DMS53 treated with DMSO at 0.1 percent for 48 hours (cell line): ENCODE results near the gene NAT8L.

Source experiments
- DNase-seq: peaks from one replicate; lab custom pipeline; 2025; ENCODE audit not compliant: unreplicated experiment; lab: John Stamatoyannopoulos, UW

The NAT8L gene

GRCh38 chr4:2091990-2092668 is 33.0 kb downstream of the NAT8L start:
- no peak for DNase-seq

- no peak for DNase-seq
These were observed 33.5 kb downstream of the NAT8L start for GRCh38 chr4:2092669-2093053.

DNA sequence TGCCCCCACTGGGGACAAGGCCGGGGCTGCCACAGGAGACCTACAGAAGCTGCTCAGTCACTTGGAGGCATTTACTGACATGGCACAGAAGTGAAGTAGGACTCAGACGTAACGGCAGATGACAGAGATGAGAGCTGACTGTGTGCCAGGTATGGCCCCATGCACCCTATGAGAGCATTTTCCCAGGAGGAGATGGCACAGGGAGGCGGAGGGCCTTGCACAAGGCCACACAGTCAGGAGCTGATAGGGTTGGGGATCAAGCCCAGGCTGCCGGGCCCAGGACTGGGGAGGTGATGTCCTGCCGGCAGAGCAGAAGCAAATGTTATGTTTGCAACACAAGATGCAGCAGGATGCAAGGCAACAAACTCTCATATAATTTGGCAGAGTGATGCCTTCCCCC is 34.1 kb downstream of the NAT8L start:
- no peak for DNase-seq

GRCh38 chr4:2094545-2094944 is 35.4 kb downstream of the NAT8L start:
- no peak for DNase-seq

GRCh38 chr4:2095236-2096072 is 36.3 kb downstream of the NAT8L start:
- no peak for DNase-seq

DNA sequence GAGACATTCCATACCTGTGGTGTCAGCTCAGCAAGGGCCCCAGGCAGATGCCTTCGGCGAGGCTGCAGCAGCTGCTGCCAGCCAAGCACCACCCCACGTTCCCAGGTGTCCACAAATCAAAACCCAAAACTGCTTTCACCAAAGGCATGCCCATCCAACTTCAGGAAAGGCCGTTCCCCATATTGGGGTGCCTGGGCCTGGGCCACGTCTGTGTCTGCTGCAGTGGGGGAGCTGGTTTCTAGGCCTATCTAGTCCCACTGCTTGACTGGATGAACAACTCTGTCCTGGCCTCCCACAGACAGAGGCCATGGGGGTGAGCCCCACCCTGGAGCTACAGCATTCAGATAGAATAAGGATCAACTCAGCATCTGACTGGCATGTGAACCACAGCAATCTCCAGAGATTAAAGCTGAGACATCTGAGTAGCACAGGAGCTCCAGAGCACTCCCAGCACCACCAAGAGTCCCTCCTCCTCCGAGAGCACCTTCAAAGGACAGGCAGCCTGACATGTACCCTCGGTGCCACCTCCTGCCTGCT is 37.0 kb downstream of the NAT8L start:
- no peak for DNase-seq

DNA sequence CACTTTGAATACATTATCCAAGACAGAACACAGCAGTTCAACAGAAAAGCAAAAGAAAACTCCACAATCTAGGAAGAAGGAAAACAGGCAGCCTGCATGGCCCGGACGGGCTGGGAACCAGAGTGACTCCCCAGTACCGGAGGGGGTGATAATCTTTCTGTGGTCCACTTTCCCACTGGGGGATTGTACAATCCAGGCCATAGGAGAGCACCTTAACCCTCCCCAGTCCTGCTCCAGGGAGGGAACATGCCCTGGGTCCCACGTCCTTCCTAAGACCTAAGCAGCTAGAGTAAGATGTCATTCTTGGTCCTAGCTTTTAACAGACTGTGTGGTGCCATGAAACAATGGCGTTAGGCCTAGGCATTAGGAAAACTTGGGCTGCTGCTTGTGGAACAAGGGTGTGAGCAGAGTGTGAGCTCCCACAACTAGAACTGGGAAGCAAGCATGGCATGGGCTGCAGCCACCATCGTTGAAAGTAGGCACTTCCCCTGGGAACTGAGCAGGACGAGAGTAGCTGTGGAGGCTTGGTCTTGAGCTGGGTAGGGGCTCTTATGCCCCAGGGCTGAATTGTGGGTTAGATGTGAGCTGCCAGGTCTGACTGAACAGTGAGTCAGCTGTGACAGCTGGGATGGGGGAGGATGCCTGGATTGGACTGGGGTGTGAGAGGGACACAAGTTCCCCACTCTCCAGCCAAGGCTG is 42.4 kb downstream of the NAT8L start:
- DNase-seq, result no peak

- no peak for DNase-seq
These were observed 43.1 kb downstream of the NAT8L start for GRCh38 chr4:2102045-2102883.

DNA sequence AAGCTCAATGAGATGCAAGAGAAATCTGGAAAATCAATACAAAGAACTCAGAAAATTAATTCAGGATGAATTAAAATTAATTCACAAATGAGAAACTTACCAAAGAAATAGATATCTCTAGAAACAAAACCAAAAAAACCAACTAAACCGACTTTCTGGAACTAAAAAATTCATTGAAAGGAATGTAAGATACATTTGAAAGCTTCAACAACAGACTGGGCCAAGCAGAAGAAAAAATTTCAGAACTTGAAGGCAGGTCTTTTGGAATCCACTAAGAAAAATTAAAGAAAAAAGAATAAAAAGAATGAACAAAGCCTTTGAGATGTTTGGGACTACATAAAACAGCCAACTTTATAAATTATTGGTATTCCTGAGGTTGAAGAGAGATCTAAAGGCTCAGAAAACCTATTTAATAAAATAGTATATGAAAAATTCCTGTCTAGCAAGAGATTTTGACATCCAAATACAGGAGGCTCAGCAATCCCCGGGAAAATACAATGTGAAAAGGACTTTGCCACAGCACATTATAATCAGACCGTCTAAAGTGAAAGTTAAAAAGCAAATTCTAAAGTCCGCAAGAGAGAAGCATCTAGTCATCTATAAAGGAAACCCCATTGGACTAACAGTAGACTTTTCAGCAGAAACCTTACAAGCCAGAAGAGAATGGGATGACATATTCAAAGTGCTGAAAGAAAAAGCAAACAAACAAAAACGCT is 44.2 kb downstream of the NAT8L start:
- DNase-seq, result no peak

DNA sequence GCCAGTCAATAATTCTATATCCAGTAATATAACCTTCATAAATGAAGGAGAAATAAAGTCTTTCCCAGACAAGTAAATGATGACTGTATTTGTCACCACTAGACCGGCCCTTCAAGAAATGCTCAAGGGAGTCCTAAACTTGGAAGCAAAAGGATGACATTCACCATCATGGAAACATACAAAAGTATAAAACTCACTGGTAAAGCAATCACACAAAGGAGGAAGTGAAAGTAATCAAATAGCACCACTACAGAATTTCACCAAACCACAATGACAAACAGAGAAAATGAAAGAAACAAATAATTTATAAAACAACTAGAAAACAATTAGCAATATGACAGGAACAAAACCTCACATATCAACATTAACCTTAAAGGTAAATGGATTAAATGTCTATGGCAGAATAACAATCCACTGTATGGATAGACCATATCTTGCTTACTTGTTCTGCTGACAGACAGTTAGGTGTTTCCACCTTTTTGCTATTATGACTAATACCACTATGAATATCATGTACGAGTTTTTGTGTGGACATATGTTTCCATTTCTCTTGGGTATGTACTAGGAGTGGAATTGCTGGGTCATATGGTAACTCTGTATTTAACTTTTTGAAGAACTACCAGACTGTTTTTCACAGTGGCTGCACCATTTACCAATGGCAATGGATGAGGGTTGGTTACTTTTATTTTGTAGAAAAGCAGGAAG is 44.9 kb downstream of the NAT8L start:
- DNase-seq, result no peak

GRCh38 chr4:2104556-2105345 is 45.6 kb downstream of the NAT8L start:
- no peak for DNase-seq

DNA sequence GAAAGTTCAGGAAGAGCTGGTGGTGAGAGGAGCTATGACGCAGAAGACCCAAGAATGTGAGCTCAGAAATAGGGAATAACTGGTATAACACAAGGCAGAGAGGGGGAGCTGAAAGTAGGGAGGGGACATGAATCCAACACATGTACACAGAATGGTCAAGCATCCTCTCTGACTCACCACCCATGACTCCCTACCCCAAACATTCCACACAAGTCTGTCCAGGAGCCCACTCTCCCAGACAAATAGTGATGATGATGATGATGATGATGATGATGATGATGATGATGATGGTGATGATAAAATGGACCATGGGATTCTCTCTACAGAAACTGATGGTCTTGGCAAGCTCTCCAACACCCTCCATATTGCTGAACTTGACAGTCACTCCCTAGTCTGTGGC is 46.4 kb downstream of the NAT8L start:
- no peak for DNase-seq

DNA sequence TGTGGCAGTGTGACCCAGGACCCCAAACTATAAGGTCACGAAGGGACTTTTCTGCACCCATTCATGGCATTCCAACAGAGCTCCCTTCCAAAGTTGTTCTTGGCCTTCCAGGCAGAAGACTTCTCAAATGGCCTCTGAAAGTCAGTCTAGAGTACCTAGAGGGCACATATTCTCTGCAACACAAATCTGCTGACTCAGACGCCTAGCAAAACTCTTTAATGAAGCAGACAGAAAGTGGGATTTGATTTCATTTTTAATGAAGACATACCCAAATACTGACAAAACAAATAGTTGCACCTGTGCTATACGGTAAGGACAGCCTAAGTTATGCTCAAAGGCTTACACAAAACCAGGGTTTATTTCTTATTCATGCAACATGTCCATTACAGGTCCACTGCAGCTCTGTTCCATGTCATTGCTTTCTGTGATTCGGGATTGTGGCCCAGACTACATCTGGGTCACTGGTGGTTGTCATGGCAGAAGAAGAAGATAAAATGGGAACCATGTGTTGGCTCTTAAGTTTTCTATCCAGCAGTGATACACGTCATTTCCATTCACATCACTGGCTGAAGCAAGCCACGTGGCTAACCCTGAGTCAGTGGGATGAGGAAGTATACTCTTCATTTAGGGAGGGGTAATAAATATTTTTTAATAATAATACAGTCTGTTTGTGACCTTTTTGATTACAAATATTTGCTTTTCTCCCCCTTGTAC is 57.7 kb downstream of the NAT8L start:
- DNase-seq, result no peak
